Raji (cell line): ENCODE data around the gene PTMA.

Source experiments
- POLR2A ChIP-seq: IDR thresholded peaks from 2 replicates; pipeline ENCODE4 v1.6.1; 2011; ENCODE audit warnings: low read depth, low read length, control low read depth; ENCODE audit not compliant: insufficient read depth

Gene PTMA

DNA sequence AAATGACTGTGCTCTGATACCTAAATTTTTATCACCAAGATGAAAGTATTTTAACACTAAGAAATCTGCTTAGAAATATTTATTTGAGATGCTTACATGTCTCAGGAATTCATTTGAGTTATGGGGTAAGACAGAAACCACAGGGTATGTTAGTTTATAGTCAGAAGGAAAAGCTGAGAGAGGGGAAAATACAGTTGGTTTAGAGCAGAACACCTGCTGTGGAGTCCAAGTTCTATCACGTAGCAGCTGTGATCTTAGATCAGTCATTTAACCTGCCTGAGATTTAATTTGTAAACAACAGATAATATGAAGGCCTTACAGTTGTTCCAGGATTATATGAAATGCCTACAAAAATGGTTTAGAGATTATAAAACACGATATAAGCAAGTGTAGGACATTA is 43.7 kb downstream of the PTMA start:
- TF ChIP-seq POLR2A = no peak

- no peak for TF ChIP-seq POLR2A
Measured at GRCh38 chr2:231761735-231762134, 53.4 kb downstream of the PTMA start.
